Neural progenitor cell (in vitro differentiated cells): ENCODE results near the gene FGFR4. TPM values are rescaled to one million over a fixed set of nuclear protein-coding genes. Genes with fewer than 3 reads are reported as not detected.

ENCODE experiments used
- DNase-seq: peaks from one replicate; pipeline ENCODE4 v3.0.0-alpha.2; 2016; ENCODE audit warnings: low spot score
- H2AFZ ChIP-seq: fragments of 200-600 bp; sonication (generic); replicated peaks from 2 replicates; pipeline ENCODE4 v1.6.1; 2016; ENCODE audit warnings: antibody characterized with exemption
- H3F3A ChIP-seq: fragments of 200-600 bp; sonication (generic); 2 replicates; pipeline ENCODE4 v1.6.1; 2016; ENCODE audit warnings: antibody characterized with exemption, low read depth
- H3K27ac ChIP-seq: fragments of 200-600 bp; sonication (generic); 2 replicates; pipeline ENCODE4 v1.5.1; 2016; ENCODE audit warnings: mild to moderate bottlenecking
- H3K27me3 ChIP-seq: fragments of 200-600 bp; sonication (generic); 2 replicates; pipeline ENCODE4 v1.6.1; 2016; ENCODE audit warnings: mild to moderate bottlenecking, moderate library complexity
- H3K36me3 ChIP-seq: fragments of 200-600 bp; sonication (generic); 2 replicates; pipeline ENCODE4 v1.5.1; 2016
- H3K4me1 ChIP-seq: fragments of 200-600 bp; sonication (generic); 2 replicates; pipeline ENCODE4 v1.6.1; 2016; ENCODE audit warnings: mixed run types
- H3K4me2 ChIP-seq: fragments of 200-600 bp; sonication (generic); 2 replicates; pipeline ENCODE4 v1.6.1; 2016
- H3K4me3 ChIP-seq: fragments of 200-600 bp; sonication (generic); 2 replicates; pipeline ENCODE4 v1.5.1; 2016
- H3K79me2 ChIP-seq: fragments of 200-600 bp; sonication (generic); 2 replicates; pipeline ENCODE4 v1.6.1; 2016; ENCODE audit warnings: low read depth
- H3K9ac ChIP-seq: fragments of 200-600 bp; sonication (generic); 2 replicates; pipeline ENCODE4 v1.6.1; 2016
- H3K9me3 ChIP-seq: fragments of 200-600 bp; sonication (generic); 2 replicates; pipeline ENCODE4 v1.5.1; 2016; ENCODE audit warnings: low read depth
- H4K20me1 ChIP-seq: fragments of 200-600 bp; sonication (generic); 2 replicates; pipeline ENCODE4 v1.6.1; 2016; ENCODE audit warnings: low read depth
- H3K27ac Mint-ChIP-seq: 3 replicates; pipeline ENCODE4 v1.8.0; 2021; ENCODE audit warnings: mixed read lengths
- H3K27me3 Mint-ChIP-seq: 2 replicates; pipeline ENCODE4 v1.8.0; 2022; ENCODE audit warnings: low read depth, mild to moderate bottlenecking, inconsistent platforms, moderate library complexity, mixed read lengths; ENCODE audit not compliant: insufficient read depth
- H3K36me3 Mint-ChIP-seq: 3 replicates; pipeline ENCODE4 v1.8.0; 2021; ENCODE audit warnings: mixed read lengths
- H3K4me1 Mint-ChIP-seq: 3 replicates; pipeline ENCODE4 v1.8.0; 2021; ENCODE audit warnings: mixed read lengths
- H3K4me3 Mint-ChIP-seq: 3 replicates; pipeline ENCODE4 v1.8.0; 2021; ENCODE audit warnings: mild to moderate bottlenecking, moderate library complexity, mixed read lengths
- H3K9me3 Mint-ChIP-seq: 3 replicates; pipeline ENCODE4 v1.8.0; 2020; ENCODE audit warnings: mixed read lengths
- CTCF ChIP-seq: fragments of 200-600 bp; sonication (generic); IDR thresholded peaks from 2 replicates; pipeline ENCODE4 v1.5.1; 2017; ENCODE audit warnings: antibody characterized with exemption, mild to moderate bottlenecking
- EZH2 ChIP-seq: fragments of 200-600 bp; sonication (generic); IDR thresholded peaks from 2 replicates; pipeline ENCODE4 v1.6.1; 2017; ENCODE audit warnings: antibody characterized with exemption, mild to moderate bottlenecking, moderate library complexity
- EZH2phosphoT487 ChIP-seq: fragments of 200-600 bp; sonication (generic); IDR thresholded peaks from 2 replicates; pipeline ENCODE4 v1.6.1; 2017; ENCODE audit warnings: antibody characterized with exemption
- total RNA-seq: library from RNA; depleted of rRNA; stranded (reverse); fragments of >200 nt; gene quantifications from 2 replicates; pipeline ENCODE4 v1.2.3, GENCODE V29; 2015; ENCODE audit warnings: low replicate concordance

Gene FGFR4
- total RNA-seq: 8.2 and 41.3 TPM in 2 replicates

- Mint-ChIP-seq H3K27me3 (peaks cover 19% of the 10 kb centered on the region), H3K27ac (peak within 1 kb of the TSS; percentile 82), H3K36me3 (no peaks in the 10 kb centered on the region), H3K9me3 (no peaks in the 10 kb centered on the region), H3K4me1 (peaks cover 29% of the 10 kb centered on the region), H3K4me3 (peak within 1 kb of the TSS; percentile 75)
- peak within 1 kb of the TSS; percentile 79 for H3K4me2 ChIP-seq
- H3K4me3 ChIP-seq: peak within 1 kb of the TSS; percentile 70
- H4K20me1 ChIP-seq: no peaks in the 10 kb centered on the region
- peaks cover 7% of the 10 kb centered on the region for H3K4me1 ChIP-seq
- no peak within 1 kb of the TSS for H3K9ac ChIP-seq
- TF ChIP-seq CTCF: peak; percentile 75
- no peak for TF ChIP-seq EZH2
- no peak for TF ChIP-seq EZH2phosphoT487
- no peaks in the 10 kb centered on the region for H3K36me3 ChIP-seq
- H3K9me3 ChIP-seq: no peaks in the 10 kb centered on the region
- peak; percentile 96 for DNase-seq
- H3K79me2 ChIP-seq: no peaks in the 10 kb centered on the region
- H2AFZ ChIP-seq: peak within 1 kb of the TSS; percentile 88
- peaks cover 8% of the 10 kb centered on the region for H3K27me3 ChIP-seq
- H3K27ac ChIP-seq: no peak within 1 kb of the TSS
- peaks cover 18% of the 10 kb centered on the region for H3F3A ChIP-seq
These were observed at the start of gene FGFR4 for GRCh38 chr5:177086654-177087397. Gene FGFR4, plus strand, starts transcription at chr5:177086915. Its CDS starts 2,688 bp downstream, at chr5:177089603.

- Histone ChIP-seq H3K4me1 (peaks cover 8% of the 10 kb centered on the region), H3F3A (peaks cover 4% of the 10 kb centered on the region), H3K9me3 (no peaks in the 10 kb centered on the region), H3K79me2 (peaks cover 65% of the 10 kb centered on the region), H3K4me3 (no peak overlapping the region), H4K20me1 (peaks cover 61% of the 10 kb centered on the region), H3K27me3 (no peaks in the 10 kb centered on the region), H3K36me3 (no peaks in the 10 kb centered on the region), H3K4me2 (no peak overlapping the region), H2AFZ (no peak overlapping the region), H3K27ac (no peak overlapping the region), H3K9ac (no peak overlapping the region)
- DNase-seq: no peak
- Mint-ChIP-seq H3K27me3 (no peaks in the 10 kb centered on the region), H3K27ac (no peak overlapping the region), H3K4me1 (peaks cover 9% of the 10 kb centered on the region), H3K9me3 (no peaks in the 10 kb centered on the region), H3K36me3 (peaks cover 20% of the 10 kb centered on the region), H3K4me3 (no peak overlapping the region)
- no peak for TF ChIP-seq CTCF
- TF ChIP-seq EZH2: no peak
- no peak for TF ChIP-seq EZH2phosphoT487
These were observed 49.8 kb upstream of the FGFR4 start for GRCh38 chr5:177036921-177037320.

GRCh38 chr5:177040814-177041420, 45.8 kb upstream of the FGFR4 start:
- H4K20me1 ChIP-seq: peaks cover 33% of the 10 kb centered on the region
- H3K4me2 ChIP-seq: no peak overlapping the region
- no peaks in the 10 kb centered on the region for H3K9me3 Mint-ChIP-seq
- H3K36me3 Mint-ChIP-seq: peaks cover 28% of the 10 kb centered on the region
- peaks cover 7% of the 10 kb centered on the region for H3K4me1 Mint-ChIP-seq
- peaks cover 2% of the 10 kb centered on the region for H3F3A ChIP-seq
- no peak overlapping the region for H3K4me3 Mint-ChIP-seq
- no peak overlapping the region for H3K27ac Mint-ChIP-seq
- peaks cover 2% of the 10 kb centered on the region for H3K27me3 Mint-ChIP-seq
- no peak overlapping the region for H3K9ac ChIP-seq
- DNase-seq: no peak
- no peak for TF ChIP-seq EZH2phosphoT487
- TF ChIP-seq EZH2: no peak
- no peak for TF ChIP-seq CTCF
- no peaks in the 10 kb centered on the region for H3K36me3 ChIP-seq
- no peaks in the 10 kb centered on the region for H3K27me3 ChIP-seq
- peaks cover 27% of the 10 kb centered on the region for H3K79me2 ChIP-seq
- H3K4me1 ChIP-seq: peaks cover 5% of the 10 kb centered on the region
- H3K27ac ChIP-seq: no peak overlapping the region
- H3K4me3 ChIP-seq: no peak overlapping the region
- no peak overlapping the region for H2AFZ ChIP-seq
- no peaks in the 10 kb centered on the region for H3K9me3 ChIP-seq
